CD4-positive, CD25-positive, alpha-beta regulatory T cell (primary cell): ENCODE measurements around the gene TNNT3. TPM values are rescaled to one million over a fixed set of nuclear protein-coding genes. Genes with fewer than 3 reads are reported as not detected.

Source experiments
- ATAC-seq, 2 donors: fragments of 150-1000 bp; cut with Tn5 transposase; one replicate each; pipeline ENCODE4 v1.10.0; 2021; ENCODE audit warnings: low read depth in 2 of 2, moderate number of reproducible peaks in 2 of 2, moderate library complexity in 1 of 2
- DNase-seq, 3 donors: peaks; one replicate each; pipeline versions ENCODE4 v3.0.0 to v3.0.0-alpha.2; 2012 to 2022; ENCODE audit warnings: mixed read lengths in 1 of 3
- H3K27ac ChIP-seq: one replicate; pipeline ENCODE4 v1.7.0; 2013; ENCODE audit warnings: mild to moderate bottlenecking, low read length; ENCODE audit not compliant: insufficient read depth, poor library complexity, severe bottlenecking
- H3K27me3 ChIP-seq: one replicate; pipeline ENCODE4 v1.7.0; 2013; ENCODE audit warnings: low read length; ENCODE audit not compliant: control insufficient read depth, insufficient read depth
- H3K36me3 ChIP-seq: one replicate; pipeline ENCODE4 v1.7.0; 2013; ENCODE audit warnings: mild to moderate bottlenecking, low read length, moderate library complexity; ENCODE audit not compliant: control insufficient read depth, insufficient read depth
- H3K4me1 ChIP-seq: 2 replicates; pipeline ENCODE4 v1.7.0; 2013; ENCODE audit warnings: mild to moderate bottlenecking, low read length; ENCODE audit not compliant: insufficient read depth, control insufficient read depth, poor library complexity, severe bottlenecking
- H3K4me3 ChIP-seq: one replicate; pipeline ENCODE4 v1.7.0; 2013; ENCODE audit warnings: low read depth, mild to moderate bottlenecking, low read length, moderate library complexity
- H3K9me3 ChIP-seq, 2 experiments: 1 replicate in 1 of 2; 2 replicates in 1 of 2; pipeline ENCODE4 v1.7.0; 2013; ENCODE audit warnings: low read length in 2 of 2, mild to moderate bottlenecking in 1 of 2, moderate library complexity in 1 of 2; ENCODE audit not compliant: control insufficient read depth in 2 of 2
- H3K27ac Mint-ChIP-seq, 3 donors: one replicate each; pipeline ENCODE4 v1.8.0; 2020 to 2022; ENCODE audit warnings: mild to moderate bottlenecking in 3 of 3, mixed read lengths in 3 of 3, moderate library complexity in 2 of 3
- H3K27me3 Mint-ChIP-seq: one replicate; pipeline ENCODE4 v1.8.0; 2022; ENCODE audit warnings: mild to moderate bottlenecking, mixed read lengths
- H3K36me3 Mint-ChIP-seq: one replicate; pipeline ENCODE4 v1.8.0; 2020; ENCODE audit warnings: mixed read lengths
- H3K4me1 Mint-ChIP-seq, 4 donors: one replicate each; pipeline ENCODE4 v1.8.0; 2020 to 2022; ENCODE audit warnings: mixed read lengths in 4 of 4, mild to moderate bottlenecking in 1 of 4
- H3K4me3 Mint-ChIP-seq, 4 donors: one replicate each; pipeline ENCODE4 v1.8.0; 2020 to 2022; ENCODE audit warnings: mild to moderate bottlenecking in 4 of 4, mixed read lengths in 4 of 4, moderate library complexity in 3 of 4
- H3K9me3 Mint-ChIP-seq, 7 donors: one replicate each; pipeline ENCODE4 v1.8.0; 2020 to 2022; ENCODE audit warnings: mixed read lengths in 7 of 7, mild to moderate bottlenecking in 3 of 7, moderate library complexity in 2 of 7
- polyA plus RNA-seq, 4 donors: library from polyadenylated mRNA; unstranded; fragments of 300-500 nt; fragmentation: Illumina TruSeq; gene quantifications; one replicate each; pipeline ENCODE4 v1.2.3, GENCODE V29; 2021
- total RNA-seq: library from RNA; stranded (reverse); gene quantifications from one replicate; pipeline ENCODE4 v1.2.3, GENCODE V29; 2022

Gene TNNT3
- total and polyA plus RNA-seq, 5 donors from 2014 or later: 1.6 to 19.4 TPM; not detected in 3

- no peak overlapping the region for H3K27ac Mint-ChIP-seq
- H3K9me3 Mint-ChIP-seq: no peaks in the 10 kb centered on the region
- H3K9me3 ChIP-seq: no peaks in the 10 kb centered on the region
- no peak for ATAC-seq
- no peak overlapping the region for H3K4me3 Mint-ChIP-seq
- H3K36me3 Mint-ChIP-seq: no peaks in the 10 kb centered on the region
- peaks cover 0 to 42% (median 8%) of the 10 kb centered on the region in 4 donors for H3K4me1 Mint-ChIP-seq
- H3K36me3 ChIP-seq: peaks cover 25% of the 10 kb centered on the region
- no peak overlapping the region for H3K4me3 ChIP-seq
- DNase-seq: no peak
- no peak overlapping the region for H3K27ac ChIP-seq
- H3K4me1 ChIP-seq: peaks cover 33% of the 10 kb centered on the region
- H3K27me3 ChIP-seq: no peaks in the 10 kb centered on the region
- no peaks in the 10 kb centered on the region for H3K27me3 Mint-ChIP-seq
Measured at GRCh38 chr11:1879342-1879940, 40.1 kb upstream of the TNNT3 start.

DNA sequence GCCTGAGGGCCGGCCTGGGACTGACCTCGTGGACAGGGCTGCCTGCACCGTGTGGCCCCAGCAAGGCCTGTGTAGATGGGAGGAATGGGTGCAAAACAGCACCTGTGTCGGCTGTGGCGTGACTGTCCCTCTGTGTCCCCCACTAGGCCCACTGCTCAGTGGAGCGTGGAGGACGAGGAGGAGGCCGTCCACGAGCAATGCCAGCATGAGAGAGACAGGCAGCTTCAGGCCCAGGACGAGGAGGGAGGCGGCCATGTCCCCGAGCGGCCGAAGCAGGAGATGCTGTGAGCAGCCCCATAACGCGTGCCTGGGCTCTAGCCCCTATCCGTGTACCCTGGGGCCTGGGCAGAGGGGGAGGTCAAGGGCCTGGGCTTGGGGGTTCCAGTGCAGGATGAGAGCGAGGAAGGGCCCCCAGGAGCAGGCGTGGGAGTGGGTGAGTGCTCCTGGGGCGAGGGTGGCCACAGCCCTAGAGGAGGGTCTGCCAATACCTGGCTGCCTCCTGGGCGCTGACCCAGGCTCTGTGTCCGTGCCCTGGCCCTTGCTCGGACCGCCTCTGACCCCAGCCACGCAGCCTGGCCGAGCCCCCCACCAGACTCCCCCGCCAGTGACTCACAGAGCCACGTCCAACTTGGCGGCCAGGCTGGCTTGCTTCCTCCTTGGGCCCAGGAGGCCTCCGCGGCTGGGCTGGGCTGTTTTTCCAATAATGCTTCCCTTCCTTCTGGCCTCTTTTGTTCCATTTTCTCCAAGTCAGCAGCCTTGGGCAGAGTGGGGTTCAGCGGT is 39.4 kb upstream of the TNNT3 start:
- Histone ChIP-seq H3K9me3 (no peaks in the 10 kb centered on the region), H3K27ac (no peak overlapping the region), H3K27me3 (no peaks in the 10 kb centered on the region), H3K4me1 (peaks cover 26% of the 10 kb centered on the region), H3K36me3 (peaks cover 31% of the 10 kb centered on the region), H3K4me3 (no peak overlapping the region)
- H3K9me3 Mint-ChIP-seq: no peaks in the 10 kb centered on the region
- DNase-seq: no peak
- H3K27me3 Mint-ChIP-seq: no peaks in the 10 kb centered on the region
- peak overlapping the region in 1 of 4 donors; percentile 43 for H3K4me3 Mint-ChIP-seq
- no peak for ATAC-seq
- H3K4me1 Mint-ChIP-seq: peaks cover 0 to 42% (median 8%) of the 10 kb centered on the region in 4 donors
- H3K27ac Mint-ChIP-seq: no peak overlapping the region
- H3K36me3 Mint-ChIP-seq: no peaks in the 10 kb centered on the region

DNA sequence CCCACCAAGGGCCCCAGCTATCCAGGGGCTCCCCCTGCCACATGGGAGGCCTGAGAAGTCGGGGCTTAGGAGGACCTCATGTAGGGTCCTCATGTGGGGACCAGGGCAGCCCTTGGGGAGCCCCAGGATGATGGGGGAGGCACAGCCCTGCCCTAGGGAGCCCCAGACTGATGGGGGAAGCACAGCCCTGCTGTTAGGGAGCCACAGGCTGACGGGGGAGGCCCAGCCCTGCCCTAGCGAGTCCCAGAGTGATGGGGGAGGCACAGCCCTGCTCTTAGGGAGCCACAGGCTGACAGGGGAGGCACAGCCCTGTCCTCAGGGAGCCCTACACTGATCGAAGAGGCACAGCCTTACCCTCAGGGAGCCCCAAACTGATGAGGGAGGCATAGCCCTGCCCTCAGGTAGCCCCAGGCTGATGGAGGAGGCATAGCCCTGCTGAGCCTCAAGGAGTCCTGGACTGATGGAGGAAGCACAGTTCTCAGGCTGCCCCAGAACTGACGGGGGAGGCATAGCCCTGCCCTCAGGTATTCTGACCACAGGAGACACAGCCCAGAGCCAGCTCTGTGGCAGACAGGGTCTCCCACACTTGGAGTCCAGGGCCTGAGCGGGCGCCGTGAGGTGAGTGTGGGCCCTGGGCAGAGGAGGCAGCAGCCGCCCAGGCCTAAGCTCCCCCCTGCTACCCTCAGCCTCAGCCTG is 38.6 kb upstream of the TNNT3 start:
- no peaks in the 10 kb centered on the region for H3K27me3 ChIP-seq
- peak overlapping the region in 1 of 3 donors; percentile 26 for H3K27ac Mint-ChIP-seq
- ATAC-seq (no peak), DNase-seq (no peak)
- H3K9me3 ChIP-seq: no peaks in the 10 kb centered on the region
- H3K4me3 Mint-ChIP-seq: peak overlapping the region in 1 of 4 donors; percentile 43
- no peaks in the 10 kb centered on the region for H3K27me3 Mint-ChIP-seq
- peaks cover 39% of the 10 kb centered on the region for H3K36me3 ChIP-seq
- peaks cover 23% of the 10 kb centered on the region for H3K4me1 ChIP-seq
- no peak overlapping the region for H3K27ac ChIP-seq
- H3K9me3 Mint-ChIP-seq: no peaks in the 10 kb centered on the region
- H3K4me3 ChIP-seq: no peak overlapping the region
- peaks cover 0 to 39% (median 7%) of the 10 kb centered on the region in 4 donors for H3K4me1 Mint-ChIP-seq
- H3K36me3 Mint-ChIP-seq: no peaks in the 10 kb centered on the region

GRCh38 chr11:1881442-1882264 is 37.9 kb upstream of the TNNT3 start:
- Histone ChIP-seq H3K4me1 (peaks cover 19% of the 10 kb centered on the region), H3K36me3 (peaks cover 45% of the 10 kb centered on the region), H3K9me3 (no peaks in the 10 kb centered on the region), H3K4me3 (no peak overlapping the region), H3K27ac (no peak overlapping the region), H3K27me3 (no peaks in the 10 kb centered on the region)
- DNase-seq (no peak), ATAC-seq (peak in 1 of 2 donors; percentile 12)
- H3K9me3 Mint-ChIP-seq: no peaks in the 10 kb centered on the region
- H3K36me3 Mint-ChIP-seq: no peaks in the 10 kb centered on the region
- H3K4me1 Mint-ChIP-seq: peaks cover 0 to 36% (median 6%) of the 10 kb centered on the region in 4 donors
- no peak overlapping the region for H3K27ac Mint-ChIP-seq
- no peak overlapping the region for H3K4me3 Mint-ChIP-seq
- no peaks in the 10 kb centered on the region for H3K27me3 Mint-ChIP-seq

GRCh38 chr11:1882265-1883238 is 37.0 kb upstream of the TNNT3 start:
- H3K27ac ChIP-seq: no peak overlapping the region
- H3K4me3 ChIP-seq: no peak overlapping the region
- Mint-ChIP-seq H3K4me3 (no peak overlapping the region), H3K9me3 (no peaks in the 10 kb centered on the region), H3K4me1 (peaks cover 0 to 42% (median 6%) of the 10 kb centered on the region in 4 donors), H3K27ac (no peak overlapping the region), H3K27me3 (no peaks in the 10 kb centered on the region), H3K36me3 (no peaks in the 10 kb centered on the region)
- peak; percentile 46 to 77 (median 70) for DNase-seq
- peak; percentile 79 to 86 for ATAC-seq
- peaks cover 49% of the 10 kb centered on the region for H3K36me3 ChIP-seq
- no peaks in the 10 kb centered on the region for H3K9me3 ChIP-seq
- no peaks in the 10 kb centered on the region for H3K27me3 ChIP-seq
- H3K4me1 ChIP-seq: peaks cover 22% of the 10 kb centered on the region

DNA sequence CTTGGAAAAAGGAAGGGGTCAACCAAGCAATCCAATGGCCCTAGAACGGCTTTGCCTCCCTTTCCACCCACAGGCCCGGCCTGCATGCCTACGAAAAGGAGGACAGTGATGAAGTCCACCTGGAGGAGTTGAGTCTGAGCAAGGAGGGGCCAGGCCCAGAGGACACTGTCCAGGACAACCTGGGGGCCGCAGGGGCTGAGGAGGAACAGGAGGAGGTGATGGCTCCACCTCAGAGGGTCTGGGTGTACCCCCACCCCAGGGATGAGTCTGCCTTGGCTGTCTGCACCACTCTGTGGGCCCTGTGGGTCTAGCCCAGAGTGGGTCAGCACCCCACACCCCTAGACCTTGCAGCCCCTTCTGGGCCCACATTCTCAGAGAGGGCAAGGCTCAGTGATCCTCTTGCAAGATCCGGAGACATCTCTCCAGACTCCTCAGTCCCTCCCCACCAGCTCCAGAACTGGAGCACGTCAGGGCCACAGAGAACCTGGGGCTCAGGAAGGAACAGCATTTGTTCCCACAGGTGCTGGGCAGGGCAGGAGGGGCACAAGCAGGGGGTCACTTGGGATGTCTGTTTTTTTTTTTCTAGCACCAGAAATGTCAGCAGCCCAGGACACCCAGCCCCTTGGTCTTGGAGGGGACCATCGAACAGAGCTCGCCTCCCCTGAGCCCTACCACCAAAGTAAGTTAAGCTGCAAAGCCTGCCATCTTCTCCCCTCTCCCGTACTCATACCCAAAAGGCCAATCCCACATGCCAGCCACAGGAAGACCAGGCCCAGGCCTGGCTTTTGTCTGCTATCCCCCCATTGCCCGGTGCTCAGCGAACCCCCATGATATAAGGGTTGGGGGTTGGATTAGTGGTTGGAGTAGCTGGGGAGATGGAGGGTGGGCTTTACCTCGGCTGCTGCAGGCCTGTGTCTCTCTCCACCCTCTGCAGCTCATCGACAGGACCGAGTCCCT is 35.9 kb upstream of the TNNT3 start:
- Mint-ChIP-seq H3K4me3 (no peak overlapping the region), H3K9me3 (no peaks in the 10 kb centered on the region), H3K27ac (no peak overlapping the region), H3K4me1 (peaks cover 0 to 46% (median 8%) of the 10 kb centered on the region in 4 donors), H3K27me3 (no peaks in the 10 kb centered on the region), H3K36me3 (no peaks in the 10 kb centered on the region)
- no peaks in the 10 kb centered on the region for H3K9me3 ChIP-seq
- no peak overlapping the region for H3K4me3 ChIP-seq
- H3K4me1 ChIP-seq: peaks cover 27% of the 10 kb centered on the region
- peaks cover 56% of the 10 kb centered on the region for H3K36me3 ChIP-seq
- H3K27ac ChIP-seq: no peak overlapping the region
- H3K27me3 ChIP-seq: no peaks in the 10 kb centered on the region
- DNase-seq: no peak
- ATAC-seq: no peak
